Uterus (tissue), 4 donors: Measurements from ENCODE around the gene TGFBR1. TPM values are rescaled to one million over a fixed set of nuclear protein-coding genes. Genes with fewer than 3 reads are reported as not detected.
A peak's percentile ranks its signal among the peaks of the same experiment; 100 is the strongest.

Source experiments
- DNase-seq, 2 donors: peaks; one replicate each; pipeline ENCODE4 v3.0.0-alpha.2; 2019 to 2020
- H3K27ac ChIP-seq, 2 donors: fragments of 200-600 bp; sonication (generic); 1 replicate in 1 of 2; 2 replicates in 1 of 2; pipeline ENCODE4 v1.5.1; 2016 to 2018
- H3K27me3 ChIP-seq, 2 donors: fragments of 200-600 bp; sonication (generic); one replicate each; pipeline ENCODE4 v1.5.1; 2018 to 2019; ENCODE audit warnings: control low read depth in 1 of 2
- H3K36me3 ChIP-seq, 2 donors: fragments of 200-600 bp; sonication (generic); one replicate each; pipeline ENCODE4 v1.5.1; 2019; ENCODE audit warnings: control low read depth in 1 of 2
- H3K4me1 ChIP-seq, 2 donors: fragments of 200-600 bp; sonication (generic); one replicate each; pipeline ENCODE4 v1.5.1; 2018 to 2019; ENCODE audit warnings: control low read depth in 1 of 2
- H3K4me3 ChIP-seq, 2 donors: fragments of 200-600 bp; sonication (generic); 1 replicate in 1 of 2; 2 replicates in 1 of 2; pipeline ENCODE4 v1.5.1; 2018 to 2019; ENCODE audit warnings: mild to moderate bottlenecking in 1 of 2
- H3K9me3 ChIP-seq, 2 donors: fragments of 200-600 bp; sonication (generic); one replicate each; pipeline ENCODE4 v1.5.1; 2019; ENCODE audit warnings: control low read depth in 1 of 2
- POLR2A ChIP-seq, 2 donors: fragments of 450-650 bp; IDR thresholded peaks; one replicate each; pipeline ENCODE4 v1.6.1; 2016; ENCODE audit warnings: antibody characterized with exemption in 2 of 2, mild to moderate bottlenecking in 1 of 2, moderate library complexity in 1 of 2
- intact Hi-C: fragments of 100-400 bp; cut with DNase I; formaldehyde crosslinking; loops from one replicate; pipeline ENCODE4 v1.15.1; 2023; ENCODE audit warnings: low total_unique reads
- total RNA-seq, 4 donors: library from RNA; depleted of rRNA in 3 of 4; stranded (reverse); fragments of >200 nt in 3 of 4; gene quantifications; one replicate each; pipeline versions ENCODE4 v1.1.0 to v1.2.4, GENCODE V29; 2014 to 2023
- TF ChIP-seq, protein P1 (sequence below), 4 experiments: fragments of 200-600 bp in 2 of 4; fragments of 450-650 bp in 2 of 4; sonication (generic) in 2 of 4; IDR thresholded peaks; one replicate each; pipeline ENCODE4 v1.5.1; 2016 to 2019; ENCODE audit warnings: antibody characterized with exemption in 4 of 4, mild to moderate bottlenecking in 2 of 4, moderate library complexity in 1 of 4
- donor health status: DM: yes; HTN: yes; CAD: no.

The TGFBR1 gene
- total RNA-seq, 4 donors from 2014 or later, result 27.1 to 101 (median 41.3) TPM

DNA sequence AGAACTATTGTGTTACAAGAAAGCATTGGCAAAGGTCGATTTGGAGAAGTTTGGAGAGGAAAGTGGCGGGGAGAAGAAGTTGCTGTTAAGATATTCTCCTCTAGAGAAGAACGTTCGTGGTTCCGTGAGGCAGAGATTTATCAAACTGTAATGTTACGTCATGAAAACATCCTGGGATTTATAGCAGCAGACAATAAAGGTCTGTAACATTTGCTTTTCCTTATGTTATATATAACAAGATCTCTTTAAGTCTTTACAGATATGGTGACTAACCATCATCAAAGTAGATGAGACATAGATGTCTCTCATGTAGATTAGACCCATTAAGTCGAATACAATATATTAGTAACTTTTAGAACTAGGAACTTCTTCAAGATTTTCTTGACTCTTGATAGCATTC lies 33.0 kb downstream of the TGFBR1 start:
- H3K36me3 ChIP-seq, result no peaks in the 10 kb centered on the region
- intact Hi-C loops, result no loop called here
- no peaks in the 10 kb centered on the region for H3K27me3 ChIP-seq
- H3K4me3 ChIP-seq, result no peak overlapping the region
- no peaks in the 10 kb centered on the region for H3K9me3 ChIP-seq
- no peak overlapping the region for H3K27ac ChIP-seq
- TF ChIP-seq POLR2A (IDR thresholded peaks at IDR 0.05), result no peak
- TF ChIP-seq, protein P1, sequence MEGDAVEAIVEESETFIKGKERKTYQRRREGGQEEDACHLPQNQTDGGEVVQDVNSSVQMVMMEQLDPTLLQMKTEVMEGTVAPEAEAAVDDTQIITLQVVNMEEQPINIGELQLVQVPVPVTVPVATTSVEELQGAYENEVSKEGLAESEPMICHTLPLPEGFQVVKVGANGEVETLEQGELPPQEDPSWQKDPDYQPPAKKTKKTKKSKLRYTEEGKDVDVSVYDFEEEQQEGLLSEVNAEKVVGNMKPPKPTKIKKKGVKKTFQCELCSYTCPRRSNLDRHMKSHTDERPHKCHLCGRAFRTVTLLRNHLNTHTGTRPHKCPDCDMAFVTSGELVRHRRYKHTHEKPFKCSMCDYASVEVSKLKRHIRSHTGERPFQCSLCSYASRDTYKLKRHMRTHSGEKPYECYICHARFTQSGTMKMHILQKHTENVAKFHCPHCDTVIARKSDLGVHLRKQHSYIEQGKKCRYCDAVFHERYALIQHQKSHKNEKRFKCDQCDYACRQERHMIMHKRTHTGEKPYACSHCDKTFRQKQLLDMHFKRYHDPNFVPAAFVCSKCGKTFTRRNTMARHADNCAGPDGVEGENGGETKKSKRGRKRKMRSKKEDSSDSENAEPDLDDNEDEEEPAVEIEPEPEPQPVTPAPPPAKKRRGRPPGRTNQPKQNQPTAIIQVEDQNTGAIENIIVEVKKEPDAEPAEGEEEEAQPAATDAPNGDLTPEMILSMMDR (IDR thresholded peaks at IDR 0.05), result no peak
- DNase-seq, result no peak
- no peaks in the 10 kb centered on the region for H3K4me1 ChIP-seq

DNA sequence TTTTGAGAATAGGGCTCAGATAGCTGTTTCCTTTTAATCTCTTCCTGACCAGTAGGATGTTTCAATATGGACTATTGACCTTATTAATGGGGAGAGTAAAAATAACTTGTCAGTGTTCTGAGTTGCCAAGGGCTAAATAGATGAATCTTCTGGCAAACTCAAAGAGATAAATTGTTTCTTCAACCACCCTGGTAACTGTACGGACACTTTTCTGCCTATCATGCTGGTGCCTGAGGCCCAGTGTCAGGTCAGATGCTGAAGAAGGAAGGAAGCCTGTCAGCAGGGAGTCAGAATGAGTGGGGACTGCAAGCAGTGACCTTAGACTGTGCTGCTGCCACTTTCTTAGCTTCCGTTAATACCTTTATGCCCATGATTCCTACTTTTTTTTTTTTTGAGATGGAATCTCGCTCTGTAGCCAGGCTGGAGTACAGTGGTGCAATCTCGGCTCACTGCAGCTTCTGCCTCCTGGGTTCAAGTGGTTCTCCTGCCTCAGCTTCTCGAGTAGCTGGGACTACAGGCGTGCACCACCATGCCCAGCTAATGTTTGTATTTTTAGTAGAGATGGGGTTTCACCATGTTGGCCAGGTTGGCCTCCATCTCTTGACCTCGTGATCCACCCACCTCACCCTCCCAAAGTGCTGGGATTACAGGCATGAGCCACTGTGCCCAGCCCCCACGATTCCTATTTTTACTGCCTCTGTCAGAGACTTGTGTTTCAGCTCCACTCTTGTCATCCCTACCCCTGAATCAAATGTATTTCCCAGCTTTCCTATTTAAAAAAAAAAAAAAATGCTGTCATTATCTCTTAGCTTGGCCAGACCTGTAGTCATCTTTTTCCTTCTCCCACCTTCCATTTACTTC lies 33.7 kb downstream of the TGFBR1 start:
- DNase-seq, result no peak
- no peaks in the 10 kb centered on the region for H3K4me1 ChIP-seq
- no peak for TF ChIP-seq POLR2A (IDR thresholded peaks at IDR 0.05)
- TF ChIP-seq, protein P1 (IDR thresholded peaks at IDR 0.05), result no peak
- H3K27ac ChIP-seq, result no peak overlapping the region
- no peak overlapping the region for H3K4me3 ChIP-seq
- H3K9me3 ChIP-seq, result no peaks in the 10 kb centered on the region
- intact Hi-C loops, result no loop called here
- H3K36me3 ChIP-seq, result no peaks in the 10 kb centered on the region
- no peaks in the 10 kb centered on the region for H3K27me3 ChIP-seq

DNA sequence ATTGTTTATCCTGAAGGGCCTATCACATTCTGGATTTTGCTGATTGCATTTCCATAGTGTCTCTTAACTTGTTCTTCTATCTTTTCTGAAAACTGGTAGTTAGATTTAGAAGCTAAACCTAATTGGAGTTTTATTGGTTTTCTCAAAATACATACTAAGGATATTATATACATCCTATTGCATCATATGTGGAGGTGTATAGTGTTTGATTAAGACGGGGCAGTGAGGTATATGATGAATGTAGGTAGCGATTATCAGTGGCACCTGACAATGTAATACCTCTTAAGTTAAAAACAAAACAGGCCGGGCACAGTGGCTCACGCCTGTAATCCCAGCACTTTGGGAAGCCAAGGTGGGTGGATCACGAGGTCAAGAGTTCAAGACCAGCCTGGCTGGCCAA lies 35.0 kb downstream of the TGFBR1 start:
- H3K4me3 ChIP-seq, result no peak overlapping the region
- no peak for DNase-seq

DNA sequence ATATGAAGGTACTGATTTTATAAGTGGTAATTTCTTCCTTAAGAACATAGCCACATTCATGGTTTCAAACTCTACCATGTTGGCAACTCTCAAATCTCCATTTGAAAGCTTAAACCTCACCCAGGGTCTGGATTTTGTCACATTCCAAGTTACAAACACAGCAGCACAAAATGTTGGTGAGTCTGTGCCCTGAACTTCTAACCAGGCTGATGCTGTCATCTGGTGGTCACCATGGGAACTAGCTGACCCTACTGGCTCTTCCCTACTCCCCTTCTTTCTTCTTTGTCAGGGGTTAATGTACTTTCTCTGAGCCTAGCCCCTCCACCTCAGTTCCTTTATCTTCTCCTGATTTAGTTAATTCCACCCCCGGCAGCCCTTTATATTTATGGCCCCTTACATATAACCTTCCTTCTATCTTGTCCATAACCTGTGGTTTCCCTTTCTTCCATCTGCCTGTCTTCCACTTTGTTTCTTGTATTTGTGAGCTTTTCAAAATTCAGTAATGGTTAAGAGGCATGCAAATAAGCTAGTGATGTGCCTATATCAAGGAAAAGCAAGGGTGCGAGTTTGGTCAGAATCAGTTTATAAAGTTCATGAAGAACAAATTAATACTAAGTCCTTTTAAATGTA lies 35.9 kb downstream of the TGFBR1 start:
- intact Hi-C loops, result no loop called here
- peak; percentile 26 to 28 for DNase-seq
- Histone ChIP-seq H3K4me1 (no peaks in the 10 kb centered on the region), H3K36me3 (no peaks in the 10 kb centered on the region), H3K27me3 (no peaks in the 10 kb centered on the region), H3K9me3 (no peaks in the 10 kb centered on the region), H3K4me3 (no peak overlapping the region), H3K27ac (peak overlapping the region in 1 of 2 donors; percentile 1)
- TF ChIP-seq POLR2A (IDR thresholded peaks at IDR 0.05), result no peak
- TF ChIP-seq, protein P1 (IDR thresholded peaks at IDR 0.05), result peak; percentile 77 to 83 (median 82)

More for the DNA sequence above, 35.0 kb downstream of the TGFBR1 start:
- Histone ChIP-seq H3K27me3 (no peaks in the 10 kb centered on the region), H3K27ac (no peak overlapping the region), H3K4me1 (no peaks in the 10 kb centered on the region), H3K36me3 (no peaks in the 10 kb centered on the region), H3K9me3 (no peaks in the 10 kb centered on the region)
- intact Hi-C loops, result no loop called here
- TF ChIP-seq, protein P1 (IDR thresholded peaks at IDR 0.05), result no peak
- no peak for TF ChIP-seq POLR2A (IDR thresholded peaks at IDR 0.05)

DNA sequence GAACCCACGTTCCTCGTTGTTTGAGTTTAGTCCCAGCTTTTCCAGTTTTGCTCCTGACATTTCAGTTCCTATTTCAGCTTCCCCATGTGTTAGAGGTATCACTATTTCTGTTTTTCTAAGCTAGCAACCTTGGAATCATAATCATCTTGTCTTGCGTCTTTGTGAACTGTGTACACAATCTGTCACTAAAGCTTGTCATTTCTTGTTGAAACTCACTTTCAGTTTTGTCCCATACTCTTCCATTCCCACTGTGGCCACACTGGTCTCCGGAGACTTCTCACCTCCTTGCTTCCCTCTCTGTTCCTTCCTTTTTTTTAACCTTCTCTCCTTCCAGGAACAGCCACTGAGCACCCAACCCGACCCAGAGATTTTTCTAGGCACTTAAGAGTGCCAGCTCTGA lies 36.9 kb downstream of the TGFBR1 start:
- TF ChIP-seq, protein P1 (IDR thresholded peaks at IDR 0.05), result no peak
- TF ChIP-seq POLR2A (IDR thresholded peaks at IDR 0.05), result no peak
- Histone ChIP-seq H3K36me3 (no peaks in the 10 kb centered on the region), H3K4me1 (no peaks in the 10 kb centered on the region), H3K27me3 (no peaks in the 10 kb centered on the region), H3K4me3 (no peak overlapping the region), H3K9me3 (no peaks in the 10 kb centered on the region), H3K27ac (no peak overlapping the region)
- intact Hi-C loops, result no loop called here
- DNase-seq, result no peak
